ENCODE measurements around the gene PLCB1. TPM values are rescaled to one million over a fixed set of nuclear protein-coding genes. Genes with fewer than 3 reads are reported as not detected.

The PLCB1 gene
- total RNA-seq, 1 donor from 2014 or later, result 10.8 TPM

DNA sequence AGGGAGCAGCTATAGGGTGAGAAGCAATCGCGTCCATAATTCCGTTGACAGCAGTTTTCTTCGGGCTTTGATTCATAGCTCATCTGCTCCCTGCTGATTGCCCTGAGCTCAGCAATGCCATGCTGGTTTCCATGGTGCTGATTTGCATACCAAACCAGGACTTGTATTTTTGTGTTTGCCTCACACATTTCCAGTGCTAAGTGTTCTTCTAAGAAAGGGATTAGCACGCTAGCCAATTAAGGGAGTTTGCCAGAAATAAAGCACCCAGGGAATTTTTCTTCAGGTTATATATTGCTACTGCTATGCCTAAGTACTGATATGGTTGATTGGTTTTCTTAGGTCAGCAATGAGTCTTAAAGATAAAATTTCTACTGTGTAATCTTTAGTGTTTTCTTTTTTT, 177.6 kb downstream of the PLCB1 start:
- TF ChIP-seq, protein P1, sequence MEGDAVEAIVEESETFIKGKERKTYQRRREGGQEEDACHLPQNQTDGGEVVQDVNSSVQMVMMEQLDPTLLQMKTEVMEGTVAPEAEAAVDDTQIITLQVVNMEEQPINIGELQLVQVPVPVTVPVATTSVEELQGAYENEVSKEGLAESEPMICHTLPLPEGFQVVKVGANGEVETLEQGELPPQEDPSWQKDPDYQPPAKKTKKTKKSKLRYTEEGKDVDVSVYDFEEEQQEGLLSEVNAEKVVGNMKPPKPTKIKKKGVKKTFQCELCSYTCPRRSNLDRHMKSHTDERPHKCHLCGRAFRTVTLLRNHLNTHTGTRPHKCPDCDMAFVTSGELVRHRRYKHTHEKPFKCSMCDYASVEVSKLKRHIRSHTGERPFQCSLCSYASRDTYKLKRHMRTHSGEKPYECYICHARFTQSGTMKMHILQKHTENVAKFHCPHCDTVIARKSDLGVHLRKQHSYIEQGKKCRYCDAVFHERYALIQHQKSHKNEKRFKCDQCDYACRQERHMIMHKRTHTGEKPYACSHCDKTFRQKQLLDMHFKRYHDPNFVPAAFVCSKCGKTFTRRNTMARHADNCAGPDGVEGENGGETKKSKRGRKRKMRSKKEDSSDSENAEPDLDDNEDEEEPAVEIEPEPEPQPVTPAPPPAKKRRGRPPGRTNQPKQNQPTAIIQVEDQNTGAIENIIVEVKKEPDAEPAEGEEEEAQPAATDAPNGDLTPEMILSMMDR (IDR thresholded peaks at IDR 0.05), result no peak
- Mint-ChIP-seq H3K9me3 (ENCODE audit: low read depth) (peaks cover 2% of the 10 kb centered on the region), H3K4me3 (ENCODE audit: unreplicated experiment) (no peak overlapping the region), H3K27me3 (ENCODE audit: low read depth) (no peaks in the 10 kb centered on the region), H3K27ac (ENCODE audit: unreplicated experiment) (no peak overlapping the region), H3K4me1 (ENCODE audit: low read depth) (peaks cover 11% of the 10 kb centered on the region), H3K36me3 (ENCODE audit: low read depth) (no peaks in the 10 kb centered on the region)
- no peak for DNase-seq (ENCODE audit: low spot score)

DNA sequence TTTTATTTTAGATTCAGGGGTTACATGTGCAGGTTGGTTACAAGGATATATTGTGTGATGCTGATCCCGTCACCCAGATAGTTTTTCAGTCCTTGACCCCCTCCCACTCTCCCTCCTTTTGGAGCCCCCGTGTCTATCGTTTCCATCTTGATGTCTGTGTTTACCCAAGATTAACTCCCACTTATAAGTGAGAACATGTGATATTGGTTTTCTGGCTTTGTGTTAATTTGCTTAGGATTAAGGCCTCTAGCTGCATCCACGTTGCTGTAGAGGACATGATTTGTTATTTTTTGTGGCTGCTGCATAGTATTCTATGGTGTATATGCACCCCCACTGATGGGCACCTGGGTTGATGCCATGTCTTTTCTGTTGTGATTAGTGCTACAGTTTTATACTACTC, 178.6 kb downstream of the PLCB1 start:
- TF ChIP-seq, protein P1 (IDR thresholded peaks at IDR 0.05), result no peak
- Mint-ChIP-seq H3K4me3 (ENCODE audit: unreplicated experiment) (no peak overlapping the region), H3K27me3 (ENCODE audit: low read depth) (no peaks in the 10 kb centered on the region), H3K9me3 (ENCODE audit: low read depth) (peaks cover 2% of the 10 kb centered on the region), H3K36me3 (ENCODE audit: low read depth) (no peaks in the 10 kb centered on the region), H3K27ac (ENCODE audit: unreplicated experiment) (no peak overlapping the region), H3K4me1 (ENCODE audit: low read depth) (peaks cover 11% of the 10 kb centered on the region)
- DNase-seq (ENCODE audit: low spot score), result no peak

DNA sequence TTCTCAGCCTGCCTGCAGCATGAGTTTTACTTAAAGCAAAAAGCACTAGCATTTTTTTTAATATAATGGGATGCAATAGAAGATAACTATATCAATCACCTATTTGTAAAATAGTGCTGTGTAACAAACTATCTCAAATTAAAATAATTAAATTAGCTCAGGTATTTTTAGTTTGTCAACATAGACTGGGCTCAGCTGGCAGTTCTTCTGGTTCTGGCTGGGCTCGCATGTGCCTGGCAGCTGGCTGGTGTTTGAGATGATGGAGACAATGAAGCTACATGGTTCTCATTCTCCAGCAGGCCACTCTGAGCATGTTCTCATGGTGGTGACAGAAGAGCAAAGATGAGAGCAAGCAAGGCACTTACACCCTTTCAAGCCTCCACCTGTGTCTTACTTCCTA, 181.0 kb downstream of the PLCB1 start:
- no peak for DNase-seq (ENCODE audit: low spot score)
- Mint-ChIP-seq H3K9me3 (ENCODE audit: low read depth) (peaks cover 2% of the 10 kb centered on the region), H3K36me3 (ENCODE audit: low read depth) (no peaks in the 10 kb centered on the region), H3K4me3 (ENCODE audit: unreplicated experiment) (no peak overlapping the region), H3K4me1 (ENCODE audit: low read depth) (peaks cover 11% of the 10 kb centered on the region), H3K27me3 (ENCODE audit: low read depth) (no peaks in the 10 kb centered on the region), H3K27ac (ENCODE audit: unreplicated experiment) (no peak overlapping the region)
- TF ChIP-seq, protein P1 (IDR thresholded peaks at IDR 0.05), result no peak

- H3K4me3 Mint-ChIP-seq (ENCODE audit: unreplicated experiment), result no peak overlapping the region
- TF ChIP-seq, protein P1 (IDR thresholded peaks at IDR 0.05), result no peak
- H3K27ac Mint-ChIP-seq (ENCODE audit: unreplicated experiment), result no peak overlapping the region
- no peak for DNase-seq (ENCODE audit: low spot score)
- H3K36me3 Mint-ChIP-seq (ENCODE audit: low read depth), result no peaks in the 10 kb centered on the region
- H3K4me1 Mint-ChIP-seq (ENCODE audit: low read depth), result no peaks in the 10 kb centered on the region
- peaks cover 2% of the 10 kb centered on the region for H3K9me3 Mint-ChIP-seq (ENCODE audit: low read depth)
- H3K27me3 Mint-ChIP-seq (ENCODE audit: low read depth), result no peaks in the 10 kb centered on the region
Observed at GRCh38 chr20:8315639-8316573, 183.8 kb downstream of the PLCB1 start.

DNA sequence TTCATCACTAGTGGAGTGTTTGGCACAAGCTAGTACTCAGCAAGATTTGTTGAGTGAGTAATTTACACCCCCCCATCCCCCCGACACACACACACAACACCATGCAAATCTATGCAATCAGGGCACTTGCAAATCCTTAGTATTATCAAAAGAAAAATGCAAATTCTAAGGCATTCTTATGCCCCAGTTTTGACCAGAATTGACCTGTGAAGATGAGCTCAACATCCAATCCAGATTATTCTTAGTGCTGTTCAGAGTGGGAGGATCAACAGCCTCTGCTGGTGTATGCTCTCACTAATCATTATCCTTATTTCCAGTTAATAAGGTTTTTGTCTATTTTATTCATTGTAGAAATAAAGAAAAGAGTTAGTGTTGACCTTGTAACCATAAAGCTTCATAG, 185.4 kb downstream of the PLCB1 start:
- H3K27ac Mint-ChIP-seq (ENCODE audit: unreplicated experiment), result no peak overlapping the region
- H3K4me1 Mint-ChIP-seq (ENCODE audit: low read depth), result peaks cover 4% of the 10 kb centered on the region
- no peaks in the 10 kb centered on the region for H3K36me3 Mint-ChIP-seq (ENCODE audit: low read depth)
- H3K4me3 Mint-ChIP-seq (ENCODE audit: unreplicated experiment), result no peak overlapping the region
- TF ChIP-seq, protein P1 (IDR thresholded peaks at IDR 0.05), result no peak
- peaks cover 2% of the 10 kb centered on the region for H3K9me3 Mint-ChIP-seq (ENCODE audit: low read depth)
- no peaks in the 10 kb centered on the region for H3K27me3 Mint-ChIP-seq (ENCODE audit: low read depth)
- no peak for DNase-seq (ENCODE audit: low spot score)

All from chondrocyte (in vitro differentiated cells).